ENCODE data around the gene SYT8. TPM values are rescaled to one million over a fixed set of nuclear protein-coding genes. Genes with fewer than 3 reads are reported as not detected.

The SYT8 gene
- total RNA-seq, 1 experiment from 2014 or later: not detected

GRCh38 chr11:1810761-1811160, 24.0 kb upstream of the SYT8 start:
- H3K27me3 Mint-ChIP-seq (ENCODE audit: low read depth): peaks cover 46% of the 10 kb centered on the region
- no peak overlapping the region for H3T11ph ChIP-seq (ENCODE audit: low read length)

More at GRCh38 chr11:1810761-1811160, 24.0 kb upstream of the SYT8 start:
- no peak overlapping the region for H3K27ac ChIP-seq (ENCODE audit: insufficient read length, low read depth, low read length)
- H2BK120ac ChIP-seq (ENCODE audit: low read depth, low read length, poor library complexity, severe bottlenecking): no peak overlapping the region
- H3K23ac ChIP-seq (ENCODE audit: insufficient read length, low read depth, low read length): no peak overlapping the region
- H3K9me3 ChIP-seq (ENCODE audit: control insufficient read depth, low read depth, low read length): no peaks in the 10 kb centered on the region
- H2AK5ac ChIP-seq (ENCODE audit: insufficient read length, low read length): no peak overlapping the region
- H3K9ac ChIP-seq (ENCODE audit: extremely low read depth, insufficient read length, low read length): no peak overlapping the region
- no peak overlapping the region for H3K56ac ChIP-seq (ENCODE audit: insufficient read length, low read depth, low read length)
- no peak overlapping the region for H2BK20ac ChIP-seq (ENCODE audit: low read depth, low read length, poor library complexity, severe bottlenecking)
- no CpG with 5 or more reads among the region's 10 CpGs for WGBS (ENCODE audit: extremely low coverage, insufficient read length, low lambda C conversion rate)
- H2BK15ac ChIP-seq (ENCODE audit: low read depth, low read length): no peak overlapping the region
- no peak overlapping the region for H3K4ac ChIP-seq (ENCODE audit: low read depth, low read length)
- no peaks in the 10 kb centered on the region for H3K27me3 ChIP-seq (ENCODE audit: insufficient read depth, low read length)
- no peaks in the 10 kb centered on the region for H3K79me2 ChIP-seq (ENCODE audit: insufficient read depth, low read length)
- no peaks in the 10 kb centered on the region for H3K23me2 ChIP-seq (ENCODE audit: insufficient read length, low read depth, low read length, poor library complexity, severe bottlenecking)
- DNase-seq: no peak
- H4K20me1 ChIP-seq (ENCODE audit: control insufficient read depth, insufficient read depth, insufficient read length): no peaks in the 10 kb centered on the region
- H3K4me3 Mint-ChIP-seq: no peak overlapping the region
- no peak overlapping the region for H4K5ac ChIP-seq (ENCODE audit: insufficient read length, low read depth, low read length)
- no peak overlapping the region for H3K18ac ChIP-seq (ENCODE audit: insufficient read length, low read depth, low read length)
- H2AFZ ChIP-seq (ENCODE audit: low read length): no peak overlapping the region
- H3K4me1 ChIP-seq (ENCODE audit: insufficient read depth, low read length): no peaks in the 10 kb centered on the region
- TF ChIP-seq, protein P1, sequence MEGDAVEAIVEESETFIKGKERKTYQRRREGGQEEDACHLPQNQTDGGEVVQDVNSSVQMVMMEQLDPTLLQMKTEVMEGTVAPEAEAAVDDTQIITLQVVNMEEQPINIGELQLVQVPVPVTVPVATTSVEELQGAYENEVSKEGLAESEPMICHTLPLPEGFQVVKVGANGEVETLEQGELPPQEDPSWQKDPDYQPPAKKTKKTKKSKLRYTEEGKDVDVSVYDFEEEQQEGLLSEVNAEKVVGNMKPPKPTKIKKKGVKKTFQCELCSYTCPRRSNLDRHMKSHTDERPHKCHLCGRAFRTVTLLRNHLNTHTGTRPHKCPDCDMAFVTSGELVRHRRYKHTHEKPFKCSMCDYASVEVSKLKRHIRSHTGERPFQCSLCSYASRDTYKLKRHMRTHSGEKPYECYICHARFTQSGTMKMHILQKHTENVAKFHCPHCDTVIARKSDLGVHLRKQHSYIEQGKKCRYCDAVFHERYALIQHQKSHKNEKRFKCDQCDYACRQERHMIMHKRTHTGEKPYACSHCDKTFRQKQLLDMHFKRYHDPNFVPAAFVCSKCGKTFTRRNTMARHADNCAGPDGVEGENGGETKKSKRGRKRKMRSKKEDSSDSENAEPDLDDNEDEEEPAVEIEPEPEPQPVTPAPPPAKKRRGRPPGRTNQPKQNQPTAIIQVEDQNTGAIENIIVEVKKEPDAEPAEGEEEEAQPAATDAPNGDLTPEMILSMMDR (conservative IDR thresholded peaks at IDR 0.05): no peak
- no peaks in the 10 kb centered on the region for H3K79me1 ChIP-seq (ENCODE audit: insufficient read depth, low read depth, low read length, poor library complexity, severe bottlenecking)
- no peak overlapping the region for H4K8ac ChIP-seq (replicated peaks; ENCODE audit: insufficient read length, low read depth, low read length)
- no peak overlapping the region for H3K27ac Mint-ChIP-seq
- H4K91ac ChIP-seq (ENCODE audit: insufficient read length, low read depth, low read length): no peak overlapping the region
- no peak overlapping the region for H2BK12ac ChIP-seq (ENCODE audit: insufficient read length, low read depth, low read length)
- no peak overlapping the region for H3K14ac ChIP-seq (ENCODE audit: insufficient read depth, low read length)
- H3K9me3 Mint-ChIP-seq: peaks cover 5 to 8% of the 10 kb centered on the region in 2 experiments; a peak in 4 of 5 replicates
- no peak overlapping the region for H3K4me2 ChIP-seq (ENCODE audit: insufficient read depth, insufficient read length, low read length)
- no peaks in the 10 kb centered on the region; a peak in 1 of 7 replicates for H3K36me3 Mint-ChIP-seq (ENCODE audit: insufficient read depth in 1 of 3, low read depth in 3 of 3)
- no peaks in the 10 kb centered on the region for H3K4me1 Mint-ChIP-seq
- H2BK5ac ChIP-seq (ENCODE audit: insufficient read length, low read length): no peak overlapping the region

All from H9 (cell line).